Measurements from ENCODE around the gene CYP19A1.
A peak's percentile ranks its signal among the peaks of the same experiment; 100 is the strongest.
"Not testable (repeated sequence)": the region's sequence is repeated elsewhere in the genome, so short reads cannot be mapped to it uniquely, and the experiment has no call there.

CYP19A1 gene

DNA sequence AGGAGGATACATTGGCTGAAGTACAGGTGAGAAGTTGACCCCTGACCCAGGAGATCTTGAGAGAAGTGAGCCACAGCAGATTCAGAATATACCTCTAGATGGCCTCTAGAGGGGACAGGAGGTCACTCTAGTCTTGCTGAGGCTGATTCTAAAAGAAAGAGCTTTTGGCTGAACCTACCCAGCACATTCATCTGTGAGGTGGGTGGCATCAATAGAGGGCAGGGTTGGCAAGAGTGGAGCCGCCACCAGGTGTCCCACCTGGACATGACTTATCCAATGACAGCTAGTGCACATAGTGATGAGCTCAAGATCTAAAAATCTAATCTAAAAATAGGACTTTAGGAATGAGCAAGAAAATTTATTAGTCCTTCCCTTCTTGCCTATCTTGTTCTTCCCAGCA is 51.6 kb downstream of the CYP19A1 start:
- ATAC-seq (replicated peaks) (no peak), DNase-seq (no peak)
- Mint-ChIP-seq H3K27me3 (peaks cover 15 to 32% of the 10 kb centered on the region in 2 donors), H3K4me1 (ENCODE audit: low read depth in 2 of 2) (peaks cover 3 to 7% of the 10 kb centered on the region in 2 donors), H3K4me3 (no peak overlapping the region), H3K36me3 (ENCODE audit: insufficient read depth) (no peaks in the 10 kb centered on the region), H3K9me3 (peaks cover 0 to 2% of the 10 kb centered on the region in 2 donors), H3K27ac (no peak overlapping the region)

DNA sequence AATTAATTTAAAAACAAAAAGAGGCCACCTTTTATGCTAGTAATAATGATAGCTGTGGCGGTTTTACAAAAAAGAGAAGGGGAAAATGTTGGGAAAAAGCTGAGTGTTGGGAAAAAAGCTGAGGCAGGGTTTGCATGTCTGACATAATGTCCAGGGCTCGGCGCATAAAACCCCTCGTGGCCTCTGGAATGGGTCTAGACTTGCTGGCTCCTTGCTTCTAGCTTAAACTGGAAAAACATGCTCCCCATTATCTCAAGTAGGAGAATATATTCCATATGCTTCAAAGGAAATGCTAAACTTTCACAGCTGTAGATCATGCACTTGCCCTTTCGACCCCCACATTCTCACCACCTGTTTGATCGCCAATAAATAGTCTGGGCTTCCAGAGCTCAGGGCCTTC is 53.0 kb downstream of the CYP19A1 start:
- Mint-ChIP-seq H3K36me3 (ENCODE audit: insufficient read depth) (no peaks in the 10 kb centered on the region), H3K4me1 (ENCODE audit: low read depth in 2 of 2) (peaks cover 3 to 7% of the 10 kb centered on the region in 2 donors), H3K27me3 (peaks cover 15 to 32% of the 10 kb centered on the region in 2 donors), H3K27ac (no peak overlapping the region), H3K9me3 (peaks cover 0 to 2% of the 10 kb centered on the region in 2 donors), H3K4me3 (no peak overlapping the region)
- no peak for DNase-seq
- no peak for ATAC-seq (replicated peaks)

- no peak for DNase-seq
- peaks cover 3 to 7% of the 10 kb centered on the region in 2 donors for H3K4me1 Mint-ChIP-seq (ENCODE audit: low read depth in 2 of 2)
- H3K9me3 Mint-ChIP-seq: peaks cover 0 to 2% of the 10 kb centered on the region in 2 donors
- no peak overlapping the region for H3K4me3 Mint-ChIP-seq
- no peak overlapping the region for H3K27ac Mint-ChIP-seq
- ATAC-seq (replicated peaks): no peak
- no peaks in the 10 kb centered on the region for H3K36me3 Mint-ChIP-seq (ENCODE audit: insufficient read depth)
- peaks cover 15 to 32% of the 10 kb centered on the region in 2 donors for H3K27me3 Mint-ChIP-seq
These were observed 53.5 kb downstream of the CYP19A1 start for GRCh38 chr15:51284871-51285270.

- no peak for DNase-seq
- peaks cover 26 to 30% of the 10 kb centered on the region in 2 donors for H3K27me3 Mint-ChIP-seq
- peaks cover 0 to 2% of the 10 kb centered on the region in 2 donors for H3K9me3 Mint-ChIP-seq
- H3K27ac Mint-ChIP-seq: no peak overlapping the region
- no peaks in the 10 kb centered on the region for H3K36me3 Mint-ChIP-seq (ENCODE audit: insufficient read depth)
- no peak for ATAC-seq (replicated peaks)
- no peak overlapping the region for H3K4me3 Mint-ChIP-seq
- H3K4me1 Mint-ChIP-seq (ENCODE audit: low read depth in 2 of 2): peaks cover 3 to 7% of the 10 kb centered on the region in 2 donors
These were observed 55.4 kb downstream of the CYP19A1 start for GRCh38 chr15:51283026-51283425.

DNA sequence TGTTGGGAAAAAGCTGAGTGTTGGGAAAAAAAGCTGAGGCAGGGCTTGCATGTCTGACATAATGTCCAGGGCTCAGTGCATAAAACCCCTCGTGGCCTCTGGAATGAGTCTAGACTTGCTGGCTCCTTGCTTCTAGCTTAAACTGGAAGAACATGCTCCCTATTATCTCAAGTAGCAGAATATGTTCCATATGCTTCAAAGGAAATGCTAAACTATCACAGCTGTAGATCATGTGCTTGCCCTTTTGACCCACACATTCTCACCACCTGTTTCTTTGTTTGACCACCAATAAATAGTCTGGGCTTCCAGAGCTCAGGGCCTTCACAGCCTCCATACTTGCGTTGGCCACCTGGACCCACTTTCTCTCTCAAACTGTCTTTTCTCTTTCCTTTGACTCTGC is 56.2 kb downstream of the CYP19A1 start:
- not testable (repeated sequence) for H3K27ac Mint-ChIP-seq; H3K36me3 Mint-ChIP-seq (ENCODE audit: insufficient read depth); H3K9me3 Mint-ChIP-seq; H3K4me1 Mint-ChIP-seq (ENCODE audit: low read depth in 2 of 2); DNase-seq; ATAC-seq (replicated peaks)
- Mint-ChIP-seq H3K27me3 (peaks cover 24 to 27% of the 10 kb centered on the region in 2 donors), H3K4me3 (peak overlapping the region in 1 of 2 donors; percentile 11)

DNA sequence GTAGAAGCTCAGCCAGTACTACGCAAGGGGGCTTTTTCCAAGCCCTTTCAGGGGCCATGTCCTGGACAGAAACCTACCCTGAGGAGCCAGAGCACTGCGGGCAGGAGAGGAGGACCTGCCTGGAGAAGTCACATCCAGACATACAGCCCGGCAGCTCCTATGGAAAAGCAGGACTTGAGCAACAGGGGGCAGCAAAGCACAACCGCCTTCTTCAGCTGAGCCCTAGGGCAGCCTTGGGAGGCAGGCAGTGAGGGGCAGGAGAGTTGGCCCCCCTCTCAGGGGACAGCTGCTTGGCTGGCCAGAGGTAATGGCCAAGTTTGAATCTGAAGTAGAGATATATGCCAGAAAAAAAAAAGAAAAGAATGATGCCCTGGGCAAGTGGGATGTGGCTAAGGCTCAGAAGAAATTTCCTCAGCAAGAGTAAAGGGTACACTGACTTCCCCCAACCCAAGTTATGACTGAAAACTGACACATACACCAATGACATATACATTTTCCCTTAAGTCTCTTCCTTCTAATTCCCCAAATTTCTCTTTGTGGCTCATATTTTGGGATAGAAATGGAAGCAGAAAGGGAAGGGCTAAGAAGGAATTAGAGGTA is 56.9 kb downstream of the CYP19A1 start:
- H3K4me3 Mint-ChIP-seq: no peak overlapping the region
- H3K4me1 Mint-ChIP-seq (ENCODE audit: low read depth in 2 of 2): peaks cover 3 to 7% of the 10 kb centered on the region in 2 donors
- DNase-seq (no peak), ATAC-seq (replicated peaks) (no peak)
- H3K36me3 Mint-ChIP-seq (ENCODE audit: insufficient read depth): no peaks in the 10 kb centered on the region
- no peak overlapping the region for H3K27ac Mint-ChIP-seq
- peaks cover 23 to 27% of the 10 kb centered on the region in 2 donors for H3K27me3 Mint-ChIP-seq
- peaks cover 0 to 2% of the 10 kb centered on the region in 2 donors for H3K9me3 Mint-ChIP-seq

GRCh38 chr15:51280838-51281237 is 57.6 kb downstream of the CYP19A1 start:
- Mint-ChIP-seq H3K4me3 (no peak overlapping the region), H3K4me1 (ENCODE audit: low read depth in 2 of 2) (peaks cover 3 to 7% of the 10 kb centered on the region in 2 donors), H3K9me3 (peaks cover 0 to 2% of the 10 kb centered on the region in 2 donors), H3K27me3 (peaks cover 16 to 27% of the 10 kb centered on the region in 2 donors), H3K27ac (no peak overlapping the region), H3K36me3 (ENCODE audit: insufficient read depth) (no peaks in the 10 kb centered on the region)
- ATAC-seq (replicated peaks): no peak
- DNase-seq: no peak

DNA sequence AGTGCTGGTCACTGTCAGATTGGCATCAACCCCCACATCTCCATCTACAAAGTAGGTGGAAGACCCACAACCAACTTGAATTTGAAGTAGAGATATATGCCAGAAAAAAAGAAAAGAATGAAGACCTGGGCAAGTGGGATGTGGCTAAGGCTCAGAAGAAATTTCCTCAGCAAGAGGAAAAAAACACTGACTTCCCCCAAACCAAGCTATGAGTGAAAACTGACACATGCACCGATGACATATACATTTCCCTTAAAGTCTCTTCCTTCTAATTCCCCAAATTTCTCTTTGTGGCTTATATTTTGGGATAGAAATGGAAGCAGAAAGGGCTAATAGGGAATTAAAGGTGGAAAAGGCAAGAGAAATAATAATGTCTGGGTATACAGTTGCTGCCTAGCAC is 59.0 kb downstream of the CYP19A1 start:
- no peak overlapping the region for H3K27ac Mint-ChIP-seq
- no peak overlapping the region for H3K4me3 Mint-ChIP-seq
- ATAC-seq (replicated peaks): no peak
- H3K9me3 Mint-ChIP-seq: peaks cover 0 to 2% of the 10 kb centered on the region in 2 donors
- DNase-seq: no peak
- no peaks in the 10 kb centered on the region for H3K36me3 Mint-ChIP-seq (ENCODE audit: insufficient read depth)
- peaks cover 3 to 7% of the 10 kb centered on the region in 2 donors for H3K4me1 Mint-ChIP-seq (ENCODE audit: low read depth in 2 of 2)
- H3K27me3 Mint-ChIP-seq: peaks cover 12 to 27% of the 10 kb centered on the region in 2 donors

DNA sequence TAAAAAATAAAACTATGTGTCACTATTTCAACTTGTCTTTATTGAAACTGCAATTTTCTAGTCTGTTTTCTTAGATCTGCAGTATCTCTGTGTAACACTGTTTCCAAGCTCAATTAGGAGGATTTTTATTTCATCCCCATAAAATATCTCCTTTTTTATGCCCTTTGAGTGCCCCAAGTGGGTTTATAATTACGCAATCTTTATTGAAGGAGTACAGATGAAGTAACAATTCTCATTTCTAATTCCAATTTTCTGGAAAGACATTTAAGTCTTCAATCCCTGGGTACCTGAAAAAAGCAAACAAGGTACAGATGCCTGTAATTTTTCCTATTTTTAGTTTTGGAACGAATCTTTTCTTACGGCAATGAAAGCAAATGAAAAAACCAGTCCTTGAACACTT is 61.3 kb downstream of the CYP19A1 start:
- Mint-ChIP-seq H3K36me3 (ENCODE audit: insufficient read depth) (no peaks in the 10 kb centered on the region), H3K27me3 (peaks cover 12 to 18% of the 10 kb centered on the region in 2 donors), H3K4me3 (no peak overlapping the region), H3K4me1 (ENCODE audit: low read depth in 2 of 2) (no peaks in the 10 kb centered on the region), H3K27ac (no peak overlapping the region), H3K9me3 (no peaks in the 10 kb centered on the region)
- no peak for DNase-seq
- no peak for ATAC-seq (replicated peaks)

- Mint-ChIP-seq H3K4me3 (no peak overlapping the region), H3K27ac (no peak overlapping the region), H3K27me3 (peaks cover 12 to 18% of the 10 kb centered on the region in 2 donors), H3K9me3 (no peaks in the 10 kb centered on the region), H3K36me3 (ENCODE audit: insufficient read depth) (no peaks in the 10 kb centered on the region), H3K4me1 (ENCODE audit: low read depth in 2 of 2) (no peaks in the 10 kb centered on the region)
- ATAC-seq (replicated peaks) (no peak), DNase-seq (no peak)
These were observed 63.4 kb downstream of the CYP19A1 start for GRCh38 chr15:51274956-51275355.

DNA sequence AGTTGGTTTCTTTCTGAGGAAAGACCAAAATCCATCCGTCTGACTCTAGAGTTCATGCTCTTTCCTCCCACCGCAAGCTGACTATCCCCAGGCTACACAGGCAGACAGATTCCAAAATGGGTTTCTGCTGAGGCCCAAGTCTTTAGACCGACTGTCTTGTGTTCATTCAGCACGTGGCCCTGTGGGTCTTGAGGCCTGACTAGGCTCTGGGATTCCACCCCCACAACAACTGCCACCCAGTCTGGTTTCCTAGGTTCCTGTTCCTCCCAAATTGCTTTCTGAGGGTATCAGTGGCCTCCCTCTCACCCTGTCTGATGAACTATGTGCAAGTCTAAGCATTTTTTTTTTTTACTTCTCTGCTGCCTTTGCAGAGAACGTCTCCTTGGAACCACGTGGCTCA is 67.7 kb downstream of the CYP19A1 start:
- Mint-ChIP-seq H3K27me3 (peaks cover 0 to 15% of the 10 kb centered on the region in 2 donors), H3K4me1 (ENCODE audit: low read depth in 2 of 2) (no peaks in the 10 kb centered on the region), H3K9me3 (peaks cover 0 to 2% of the 10 kb centered on the region in 2 donors), H3K27ac (no peak overlapping the region), H3K36me3 (ENCODE audit: insufficient read depth) (no peaks in the 10 kb centered on the region), H3K4me3 (no peak overlapping the region)
- DNase-seq (no peak), ATAC-seq (replicated peaks) (no peak)

GRCh38 chr15:51269496-51269895 is 68.9 kb downstream of the CYP19A1 start:
- Mint-ChIP-seq H3K36me3 (ENCODE audit: insufficient read depth) (no peaks in the 10 kb centered on the region), H3K27me3 (peaks cover 0 to 15% of the 10 kb centered on the region in 2 donors), H3K27ac (no peak overlapping the region), H3K4me1 (ENCODE audit: low read depth in 2 of 2) (no peaks in the 10 kb centered on the region), H3K9me3 (peaks cover 0 to 2% of the 10 kb centered on the region in 2 donors), H3K4me3 (no peak overlapping the region)
- no peak for ATAC-seq (replicated peaks)
- no peak for DNase-seq

DNA sequence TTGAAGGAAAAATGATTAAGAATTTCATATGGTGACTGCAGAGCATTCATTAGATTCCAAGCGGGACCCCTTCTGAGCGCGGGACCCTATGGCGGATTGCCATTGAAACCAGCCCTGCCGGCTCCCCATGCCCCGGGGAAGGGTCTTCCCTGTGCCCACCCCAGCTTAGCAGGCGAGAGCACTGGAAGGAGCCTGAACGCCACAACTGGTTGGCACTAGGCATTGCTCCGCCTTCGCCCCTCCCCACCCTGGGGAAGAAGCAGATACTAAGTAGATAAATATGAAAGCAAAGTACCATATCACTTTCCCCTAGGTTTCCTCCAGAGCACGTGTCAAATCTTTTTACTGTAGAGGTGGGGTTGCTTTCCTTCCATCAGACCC is 70.7 kb downstream of the CYP19A1 start:
- DNase-seq (no peak), ATAC-seq (replicated peaks) (no peak)
- Mint-ChIP-seq H3K36me3 (ENCODE audit: insufficient read depth) (no peaks in the 10 kb centered on the region), H3K4me3 (no peak overlapping the region), H3K27ac (no peak overlapping the region), H3K4me1 (ENCODE audit: low read depth in 2 of 2) (no peaks in the 10 kb centered on the region), H3K9me3 (peaks cover 0 to 2% of the 10 kb centered on the region in 2 donors), H3K27me3 (peaks cover 0 to 15% of the 10 kb centered on the region in 2 donors)

DNA sequence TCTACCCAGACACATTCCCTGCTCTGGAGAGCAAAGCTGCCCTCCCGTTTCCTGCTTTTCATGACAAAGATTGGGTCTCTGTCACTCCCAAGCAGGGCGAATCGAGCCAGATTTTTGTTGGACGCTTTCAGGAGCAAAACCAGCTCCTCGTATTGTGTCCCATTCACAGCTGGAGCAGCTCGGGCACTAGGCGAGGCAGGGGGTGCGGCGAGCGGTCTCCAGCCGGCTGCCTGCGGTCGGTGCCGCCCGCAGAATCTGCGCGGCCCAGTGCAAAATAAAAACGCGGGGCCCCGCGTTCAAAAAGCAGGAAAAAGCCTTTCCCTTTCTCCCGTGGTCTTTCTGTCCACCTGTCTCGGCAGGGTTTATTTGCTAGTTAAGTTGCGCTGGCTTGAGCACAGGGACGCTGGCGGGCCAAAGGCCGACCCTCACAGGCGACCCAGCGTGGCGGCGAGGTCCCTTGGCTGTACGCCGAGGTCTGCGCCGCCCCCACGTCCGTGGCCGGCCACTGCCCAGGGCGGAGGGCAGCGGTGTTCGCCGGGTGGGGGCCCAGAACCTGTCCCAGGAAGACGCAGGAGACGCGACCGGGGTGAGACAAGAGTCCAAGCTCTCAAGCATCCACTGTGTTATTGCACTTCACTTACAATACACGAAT is 71.2 kb downstream of the CYP19A1 start:
- Mint-ChIP-seq H3K27ac (no peak overlapping the region), H3K4me1 (ENCODE audit: low read depth in 2 of 2) (no peaks in the 10 kb centered on the region), H3K9me3 (peaks cover 0 to 2% of the 10 kb centered on the region in 2 donors), H3K4me3 (no peak overlapping the region), H3K27me3 (peaks cover 0 to 15% of the 10 kb centered on the region in 2 donors), H3K36me3 (ENCODE audit: insufficient read depth) (no peaks in the 10 kb centered on the region)
- DNase-seq (no peak), ATAC-seq (replicated peaks) (no peak)

All from effector memory CD8-positive, alpha-beta T cell (primary cell).